Activated CD4-positive, alpha-beta T cell treated with anti-CD3 and anti-CD28 coated beads, Interleukin-2, amount 50 U/mL, for 4 hours (primary cell): Measurements from ENCODE around the gene SOX30.
"Not testable (repeated sequence)": the region's sequence is repeated elsewhere in the genome, so short reads cannot be mapped to it uniquely, and the experiment has no call there.

ENCODE experiments used
- DNase-seq, 2 experiments: peaks; one replicate each; pipeline ENCODE4 v3.0.0-alpha.2; 2020

The SOX30 gene

DNA sequence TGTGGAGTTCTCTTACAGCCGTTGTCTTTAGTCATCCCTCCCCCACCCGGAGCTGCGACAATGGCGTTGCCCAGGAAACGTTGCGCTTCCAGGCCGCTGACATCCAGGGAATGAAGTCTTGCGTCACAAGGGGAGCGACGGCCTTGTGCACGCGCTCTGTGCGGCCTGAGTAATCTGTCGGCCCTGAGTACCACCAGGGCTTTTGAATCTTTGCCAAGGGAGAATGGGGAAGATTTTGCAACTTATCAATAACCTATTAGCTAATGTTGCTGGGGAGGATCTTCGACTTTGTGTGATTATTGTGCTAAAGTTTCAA, at the start of gene SOX30:
Gene SOX30, minus strand, starts transcription at position 62 of the 316 bp plus-strand sequence. CDS start 360 bp downstream, outside the sequence.
- DNase-seq: no peak

DNA sequence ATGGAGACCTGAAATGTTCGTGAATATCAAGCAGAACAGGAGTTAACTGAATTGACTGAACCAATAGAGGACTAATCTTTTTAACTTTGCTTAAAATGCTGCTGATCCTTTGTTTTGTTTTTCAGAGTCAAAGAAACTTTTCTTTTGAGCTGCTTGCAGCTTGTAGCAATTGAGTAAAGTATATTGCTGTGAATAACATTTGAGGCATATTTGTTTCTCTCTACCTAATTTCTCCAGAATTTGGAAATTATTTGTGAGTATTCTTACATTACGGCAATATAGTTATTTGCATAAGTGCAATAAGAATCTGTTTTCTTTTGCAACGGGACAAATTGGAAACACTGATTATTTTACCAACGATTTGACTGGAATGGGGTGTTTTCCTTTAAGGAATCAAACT, 46.4 kb upstream of the SOX30 start:
- not testable (repeated sequence) for DNase-seq

GRCh38 chr5:157696154-157696553, 43.9 kb upstream of the SOX30 start:
- not testable (repeated sequence) for DNase-seq

- DNase-seq: not testable (repeated sequence)
Observed at GRCh38 chr5:157693816-157694215, 41.6 kb upstream of the SOX30 start.

- no peak for DNase-seq
Observed at GRCh38 chr5:157690690-157691433, 38.6 kb upstream of the SOX30 start.

GRCh38 chr5:157689942-157690689, 37.9 kb upstream of the SOX30 start:
- DNase-seq: peak; percentile 11 to 16

DNA sequence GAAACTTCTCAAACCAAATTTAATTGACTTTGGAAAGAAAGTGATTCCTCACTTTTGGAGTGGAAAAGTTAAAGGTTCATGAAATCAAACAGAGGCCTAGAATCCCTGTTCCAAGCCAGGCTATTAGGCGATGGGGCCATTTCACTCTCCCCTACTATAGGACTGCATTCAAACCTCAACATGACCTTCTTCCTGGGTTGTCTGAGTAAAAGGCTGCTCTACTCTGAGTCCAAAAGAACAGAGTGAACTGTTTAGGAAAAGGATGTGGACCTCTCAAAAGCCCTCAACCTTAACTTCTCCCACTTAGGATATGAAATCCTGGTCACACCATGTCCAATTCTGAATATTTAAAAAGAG, 34.9 kb upstream of the SOX30 start:
- DNase-seq: no peak

GRCh38 chr5:157686276-157687197, 34.3 kb upstream of the SOX30 start:
- not testable (repeated sequence) for DNase-seq

DNA sequence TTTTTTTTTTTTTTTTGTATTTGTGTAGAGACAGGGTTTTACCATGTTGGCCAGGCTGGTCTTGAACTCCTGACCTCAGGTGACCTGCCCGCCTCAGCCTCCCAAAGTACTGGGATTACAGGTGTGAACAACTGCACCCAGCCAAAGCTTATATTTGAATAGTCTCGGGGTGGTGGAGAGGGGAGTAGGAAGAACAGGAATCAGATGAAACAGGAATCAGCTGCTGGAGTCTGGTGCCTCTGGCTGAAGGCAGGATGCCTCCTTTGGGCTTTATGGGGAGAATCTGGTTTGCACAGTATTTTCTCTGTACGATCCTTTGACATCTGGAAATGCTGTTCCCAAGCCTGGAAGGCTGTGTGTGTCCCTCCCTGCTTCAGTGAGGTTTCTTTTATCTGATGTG, 30.0 kb upstream of the SOX30 start:
- no peak for DNase-seq

DNA sequence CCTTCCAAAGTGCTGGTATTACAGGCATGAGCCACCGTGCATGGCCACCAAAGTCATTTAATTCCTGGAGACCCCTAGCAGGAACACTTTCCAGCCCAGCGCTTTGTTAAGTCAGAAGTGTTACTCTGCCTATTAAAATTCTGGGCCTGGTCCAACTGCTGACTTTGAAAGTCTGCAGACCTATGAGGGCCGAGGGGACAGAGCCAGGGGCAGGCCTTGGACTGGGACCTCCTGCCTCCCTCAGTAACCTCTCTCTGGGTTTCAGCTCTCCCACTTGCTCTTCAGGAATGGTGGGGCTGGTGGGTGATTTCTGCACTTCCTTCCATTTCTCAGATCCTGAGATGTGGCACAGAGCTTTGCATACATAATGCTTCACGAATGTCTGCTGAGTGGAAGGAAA, 28.8 kb upstream of the SOX30 start:
- DNase-seq: no peak

- no peak for DNase-seq
Observed at GRCh38 chr5:157680239-157680638, 28.0 kb upstream of the SOX30 start.

DNA sequence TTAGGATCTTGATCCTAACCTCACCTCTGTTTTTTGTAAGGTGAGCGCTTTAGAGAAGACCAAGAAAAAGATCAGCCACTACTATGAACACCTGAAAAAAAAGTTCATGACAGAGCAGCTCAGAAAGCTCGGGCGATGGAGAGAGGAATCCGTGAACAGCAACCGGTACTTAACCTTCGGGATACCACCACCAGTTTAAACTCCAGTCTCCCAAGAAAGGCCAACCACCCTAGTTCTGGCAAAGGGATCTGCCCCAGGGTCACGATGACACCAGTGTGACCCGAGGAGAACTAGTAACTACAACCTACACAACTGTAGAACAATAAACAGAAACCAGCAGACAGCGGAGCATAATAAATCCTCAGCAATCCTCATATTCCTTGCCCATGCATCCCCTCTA, 27.6 kb upstream of the SOX30 start:
- DNase-seq: no peak

GRCh38 chr5:157677931-157678330, 25.7 kb upstream of the SOX30 start:
- DNase-seq: no peak

DNA sequence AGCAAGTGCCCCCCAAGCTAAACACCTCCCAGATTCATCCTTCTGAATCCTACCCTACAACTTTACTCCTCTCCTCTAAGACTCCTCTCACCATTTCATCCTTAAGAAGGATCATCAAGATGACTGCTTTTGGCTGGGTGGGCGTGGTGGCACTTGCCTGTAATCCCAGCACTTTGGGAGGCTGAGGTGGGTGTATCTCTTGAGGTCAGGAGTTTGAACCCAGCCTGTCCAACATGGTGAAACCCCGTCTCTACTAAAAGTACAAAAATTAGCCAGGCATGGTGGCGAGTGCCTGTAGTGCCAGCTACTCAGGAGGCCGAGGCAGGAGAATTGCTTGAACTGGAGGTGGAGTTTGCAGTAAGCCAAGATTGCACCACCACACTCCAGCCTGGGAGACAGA, 22.1 kb upstream of the SOX30 start:
- DNase-seq: not testable (repeated sequence)

DNA sequence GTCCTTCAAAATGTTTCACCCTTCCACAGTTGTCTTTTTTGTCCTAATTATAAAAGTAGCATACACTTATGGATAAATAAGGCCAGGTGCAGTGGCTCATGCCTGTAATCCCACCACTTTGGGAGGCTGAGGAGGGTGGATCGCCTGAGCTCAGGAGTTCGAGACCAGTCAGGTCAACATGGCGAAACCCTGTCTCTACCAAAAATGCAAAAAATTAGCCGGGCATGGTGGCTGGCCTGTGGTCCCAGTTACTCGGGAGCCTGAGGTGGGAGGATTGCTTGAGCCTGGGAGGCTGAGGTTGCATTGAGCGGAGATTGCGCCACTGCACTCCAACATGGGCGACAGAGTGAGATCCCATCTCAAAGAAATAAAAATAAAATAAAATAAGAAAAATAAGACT, 20.7 kb upstream of the SOX30 start:
- DNase-seq: no peak

GRCh38 chr5:157671592-157672330, 19.5 kb upstream of the SOX30 start:
- DNase-seq: no peak

DNA sequence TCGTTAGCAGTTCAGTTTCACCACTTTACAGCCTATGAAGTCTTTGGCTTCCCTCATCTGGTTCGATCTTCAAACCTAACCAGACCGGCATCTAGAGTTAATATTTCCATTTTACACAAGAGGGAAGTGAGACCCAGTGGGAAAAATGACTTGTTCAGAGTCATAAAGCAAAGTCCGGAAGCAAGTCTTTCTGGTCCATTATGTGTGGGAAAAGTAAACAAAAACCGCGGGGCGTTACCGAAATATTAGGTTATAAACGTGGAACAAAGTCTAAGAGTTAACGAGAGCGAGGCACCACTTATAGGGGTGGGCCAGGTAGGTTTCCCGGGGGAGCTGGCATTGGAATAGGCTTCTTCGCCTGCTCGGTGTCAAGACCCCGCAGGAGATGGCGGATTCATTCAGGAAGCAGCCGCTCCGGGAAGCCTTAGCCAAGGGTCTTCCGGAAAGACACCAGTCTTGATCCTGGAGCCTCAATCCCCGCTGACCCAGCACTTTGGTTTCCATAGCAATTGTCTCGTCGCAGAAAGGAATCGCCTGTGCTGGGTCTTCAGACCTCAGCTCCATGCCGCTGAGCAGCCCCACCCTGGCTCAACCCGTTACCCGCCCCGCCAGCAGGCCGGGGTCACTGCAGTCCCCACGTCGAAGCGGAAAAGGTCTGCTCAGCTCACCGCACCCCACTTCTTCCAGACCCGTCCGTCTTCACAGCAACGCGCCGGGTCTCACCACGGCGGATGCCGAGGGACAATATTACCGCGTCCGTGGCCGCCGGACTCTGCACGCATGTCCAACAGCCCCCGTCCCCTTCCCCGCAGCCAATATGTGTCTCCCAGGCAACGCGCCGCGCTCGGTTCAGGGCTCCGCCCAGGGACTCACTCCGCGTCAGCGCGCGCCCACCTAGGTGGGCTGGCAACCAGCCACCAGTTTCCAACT, 18.7 kb upstream of the SOX30 start, which contains the start of gene C5orf52:
Gene C5orf52, plus strand, starts transcription at position 872 of the 930 bp plus-strand sequence. CDS start 82 bp downstream, outside the sequence.
- DNase-seq: peak; percentile 16 to 31

DNA sequence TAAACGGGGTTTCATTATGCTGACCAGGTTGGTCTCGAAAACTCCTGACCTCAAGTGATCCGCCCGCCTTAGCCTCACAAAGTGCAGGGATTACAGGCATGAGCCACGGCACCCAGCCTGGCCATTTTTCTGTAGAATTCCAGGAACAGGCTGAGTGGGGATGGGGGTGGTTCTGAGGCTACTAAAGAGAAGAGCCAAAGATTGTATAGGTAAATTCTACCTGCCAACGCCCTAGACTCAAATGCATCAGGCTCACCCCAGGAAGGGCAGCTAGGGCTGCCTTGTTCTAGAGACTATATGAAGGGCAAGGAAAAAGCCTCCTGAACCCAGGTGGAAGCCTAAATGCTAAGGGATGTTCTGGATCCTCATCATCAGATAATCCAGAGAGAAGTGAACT, 17.5 kb upstream of the SOX30 start:
- no peak for DNase-seq

GRCh38 chr5:157668356-157668755, 16.1 kb upstream of the SOX30 start:
- no peak for DNase-seq

DNA sequence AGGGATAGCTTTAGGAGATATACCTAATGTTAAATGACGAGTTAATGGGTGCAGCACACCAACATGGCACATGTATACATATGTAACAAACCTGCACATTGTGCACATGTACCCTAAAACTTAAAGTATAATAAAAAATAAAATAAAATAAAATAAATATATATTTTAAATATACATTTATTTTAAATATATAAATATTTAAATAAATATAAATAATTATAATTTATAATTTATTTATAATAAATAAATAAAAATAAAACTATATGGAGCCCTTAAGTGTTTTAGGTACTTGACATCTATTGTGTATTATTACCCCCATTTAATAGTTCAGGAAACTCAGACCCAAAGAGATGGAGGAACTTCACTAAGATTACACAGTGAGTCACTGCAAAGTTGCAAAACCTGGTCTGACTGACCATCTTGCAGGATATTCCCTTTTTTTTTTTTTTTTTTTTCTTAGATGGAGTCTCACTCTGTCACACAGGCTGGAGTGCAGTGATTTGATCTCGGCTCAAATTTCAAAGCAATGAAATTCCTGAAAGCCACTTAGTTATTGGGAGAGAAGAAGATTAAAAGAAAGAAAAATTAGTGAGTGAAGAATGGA, 13.3 kb upstream of the SOX30 start:
- no peak for DNase-seq
